H1 (cell line): Measurements from ENCODE around the gene HOXA13. TPM values are rescaled to one million over a fixed set of nuclear protein-coding genes. Genes with fewer than 3 reads are reported as not detected.

Source experiments
- CTCF ChIA-PET: fragments of 300-600 bp; sonication (Branson Sonifier 250); formaldehyde crosslinking; loops from one replicate; lab custom pipeline; 2021; ENCODE audit not compliant: partially characterized antibody; lab: Charles Lee
- POLR2A ChIA-PET: fragments of 300-600 bp; sonication (Branson Sonifier 250); formaldehyde crosslinking; loops from one replicate; lab custom pipeline; 2021; ENCODE audit warnings: inconsistent platforms; ENCODE audit not compliant: partially characterized antibody; lab: Charles Lee
- DNase-seq, 2 experiments: peaks; one replicate each; pipeline versions ENCODE4 v3.0.0 to v3.0.0-alpha.2; 2010 to 2022; ENCODE audit warnings: low spot score in 2 of 2, low read depth in 1 of 2, mixed read lengths in 1 of 2
- FAIRE-seq: peaks from 2 replicates; lab custom pipeline; 2011; peaks lifted over from hg19 to GRCh38; lab: Jason Lieb, UNC
- H2AFZ ChIP-seq: 2 replicates; pipeline ENCODE4 v1.8.1; 2012; ENCODE audit warnings: low read length, inconsistent platforms
- H2AK5ac ChIP-seq: 2 replicates; pipeline ENCODE4 v1.6.1; 2013; ENCODE audit warnings: low read depth, low read length
- H2BK120ac ChIP-seq: replicated peaks from 2 replicates; pipeline ENCODE3; 2013; ENCODE audit warnings: low read depth, low read length, inconsistent platforms
- H2BK12ac ChIP-seq: 2 replicates; pipeline ENCODE4 v1.6.1; 2013; ENCODE audit warnings: low read depth, low read length
- H2BK15ac ChIP-seq: 2 replicates; pipeline ENCODE4 v1.6.1; 2013; ENCODE audit warnings: low read length
- H2BK20ac ChIP-seq: 2 replicates; pipeline ENCODE4 v1.6.1; 2013; ENCODE audit warnings: low read length
- H2BK5ac ChIP-seq: 2 replicates; pipeline ENCODE4 v1.6.1; 2013; ENCODE audit warnings: low read depth, low read length
- H3K14ac ChIP-seq: 2 replicates; pipeline ENCODE4 v1.6.1; 2013; ENCODE audit warnings: inconsistent platforms; ENCODE audit not compliant: insufficient read length
- H3K18ac ChIP-seq: 2 replicates; pipeline ENCODE4 v1.6.1; 2013; ENCODE audit warnings: low read length; ENCODE audit errors: extremely low read depth
- H3K23ac ChIP-seq: 2 replicates; pipeline ENCODE4 v1.6.1; 2013; ENCODE audit warnings: inconsistent platforms; ENCODE audit not compliant: insufficient read length
- H3K23me2 ChIP-seq: 2 replicates; pipeline ENCODE4 v1.6.1; 2013; ENCODE audit warnings: low read depth, low read length
- H3K27ac ChIP-seq: 2 replicates; pipeline ENCODE4 v1.6.1; 2011; ENCODE audit warnings: low read depth, low read length, inconsistent platforms
- H3K27me3 ChIP-seq, 4 experiments: replicated peaks in 1 of 4; 1 replicate in 1 of 4; 2 replicates in 3 of 4; pipeline versions ENCODE4 v1.6.1 to v1.8.1; 2011 to 2013; ENCODE audit warnings: low read length in 3 of 4, mild to moderate bottlenecking in 3 of 4, inconsistent platforms in 2 of 4, mixed read lengths in 2 of 4, moderate library complexity in 1 of 4; ENCODE audit not compliant: control insufficient read depth in 3 of 4, insufficient read depth in 3 of 4; ENCODE audit errors: extremely low read depth in 1 of 4
- H3K36me3 ChIP-seq, 4 experiments: 2 replicates each; pipeline versions ENCODE4 v1.6.1 to v1.8.1; 2011 to 2013; ENCODE audit warnings: mild to moderate bottlenecking in 4 of 4, low read length in 3 of 4, moderate library complexity in 2 of 4, control low read depth in 1 of 4, inconsistent platforms in 1 of 4; ENCODE audit not compliant: insufficient read depth in 4 of 4, control insufficient read depth in 2 of 4
- H3K4ac ChIP-seq: replicated peaks from 2 replicates; pipeline ENCODE3; 2013; ENCODE audit warnings: low read length, low read depth, mixed read lengths, inconsistent platforms; ENCODE audit not compliant: insufficient read length
- H3K4me1 ChIP-seq, 4 experiments: replicated peaks in 1 of 4; 1 replicate in 1 of 4; 2 replicates in 3 of 4; pipeline versions ENCODE4 v1.6.1 to v1.8.1; 2011 to 2013; ENCODE audit warnings: low read length in 3 of 4, inconsistent platforms in 2 of 4, mixed read lengths in 1 of 4; ENCODE audit not compliant: insufficient read depth in 4 of 4, control insufficient read depth in 3 of 4
- H3K4me2 ChIP-seq, 2 experiments: 2 replicates each; pipeline versions ENCODE4 v1.6.1 to v1.8.1; 2011 to 2013; ENCODE audit warnings: low read depth in 2 of 2, low read length in 2 of 2, control low read depth in 1 of 2, inconsistent platforms in 1 of 2, mild to moderate bottlenecking in 1 of 2; ENCODE audit not compliant: insufficient read depth in 1 of 2
- H3K4me3 ChIP-seq, 4 experiments: fragments of 200-600, 300-600 bp in 1 of 4; sonication (generic), shearing (Covaris generic), sonication (Bioruptor Twin) in 1 of 4; 2 replicates each; pipeline versions ENCODE4 v1.5.1 to v1.8.1; 2011 to 2016; ENCODE audit warnings: low read length in 4 of 4, low read depth in 3 of 4, control low read depth in 2 of 4, inconsistent platforms in 2 of 4, mild to moderate bottlenecking in 2 of 4, mixed read lengths in 1 of 4, moderate library complexity in 1 of 4; ENCODE audit not compliant: insufficient read depth in 2 of 4; ENCODE audit errors: extremely low read depth in 1 of 4
- H3K56ac ChIP-seq: replicated peaks from 2 replicates; pipeline ENCODE3; 2013; ENCODE audit warnings: low read depth, mild to moderate bottlenecking, mixed read lengths, low read length, inconsistent platforms; ENCODE audit not compliant: insufficient read length
- H3K79me1 ChIP-seq: 2 replicates; pipeline ENCODE4 v1.6.1; 2013; ENCODE audit warnings: low read depth, low read length, control low read depth
- H3K79me2 ChIP-seq, 2 experiments: 2 replicates each; pipeline versions ENCODE4 v1.6.1 to v1.8.1; 2012 to 2013; ENCODE audit warnings: low read length in 2 of 2, mild to moderate bottlenecking in 2 of 2, inconsistent platforms in 1 of 2; ENCODE audit not compliant: insufficient read depth in 2 of 2, control insufficient read depth in 1 of 2
- H3K9ac ChIP-seq, 4 experiments: replicated peaks in 1 of 4; 1 replicate in 1 of 4; 2 replicates in 3 of 4; pipeline versions ENCODE4 v1.6.1 to v1.8.1; 2011 to 2013; ENCODE audit warnings: low read depth in 3 of 4, low read length in 3 of 4, control low read depth in 2 of 4, mild to moderate bottlenecking in 2 of 4, moderate library complexity in 2 of 4, inconsistent platforms in 1 of 4; ENCODE audit errors: extremely low read depth in 1 of 4
- H3K9me3 ChIP-seq, 2 experiments: 2 replicates each; pipeline versions ENCODE4 v1.6.1 to v1.8.1; 2012 to 2013; ENCODE audit warnings: mild to moderate bottlenecking in 2 of 2, moderate library complexity in 2 of 2, control low read depth in 1 of 2, inconsistent platforms in 1 of 2, low read depth in 1 of 2, low read length in 1 of 2, mixed read lengths in 1 of 2; ENCODE audit not compliant: insufficient read depth in 2 of 2
- H4K20me1 ChIP-seq, 2 experiments: replicated peaks in 1 of 2; 2 replicates each; pipeline versions ENCODE3 to v1.8.1; 2011 to 2013; ENCODE audit warnings: inconsistent platforms in 2 of 2, low read length in 2 of 2, mild to moderate bottlenecking in 1 of 2; ENCODE audit not compliant: insufficient read depth in 2 of 2, control insufficient read depth in 1 of 2
- H4K5ac ChIP-seq: 2 replicates; pipeline ENCODE4 v1.6.1; 2013; ENCODE audit warnings: low read length, low read depth, mixed read lengths, inconsistent platforms; ENCODE audit not compliant: insufficient read length
- H4K8ac ChIP-seq: 2 replicates; pipeline ENCODE4 v1.8.0; 2013; ENCODE audit warnings: mild to moderate bottlenecking, moderate library complexity, low read length, inconsistent platforms; ENCODE audit not compliant: insufficient read depth; ENCODE audit errors: extremely low read depth
- H4K91ac ChIP-seq: replicated peaks from 2 replicates; pipeline ENCODE3; 2013; ENCODE audit warnings: low read length, mixed read lengths, inconsistent platforms; ENCODE audit not compliant: insufficient read length
- CEBPB ChIP-seq: IDR thresholded peaks from 2 replicates; pipeline ENCODE4 v1.6.1; 2012; ENCODE audit warnings: low read depth, low read length
- PHF8 ChIP-seq: fragments of 200-600 bp; sonication (generic); conservative IDR thresholded peaks from 2 replicates; pipeline ENCODE4 v1.7.1; 2012; ENCODE audit warnings: low read depth, mild to moderate bottlenecking, inconsistent platforms, low read length, moderate library complexity
- POU5F1 ChIP-seq: IDR thresholded peaks from 2 replicates; pipeline ENCODE4 v1.6.1; 2011; ENCODE audit warnings: low read depth, mild to moderate bottlenecking, low read length, moderate library complexity
- RAD21 ChIP-seq, 2 experiments: IDR thresholded peaks in 1 of 2; conservative IDR thresholded peaks in 1 of 2; 2 replicates each; pipeline ENCODE4 v1.6.1; 2011; ENCODE audit warnings: low read depth in 2 of 2, low read length in 2 of 2, improper control_type of control experiment in 1 of 2, inconsistent platforms in 1 of 2, mild to moderate bottlenecking in 1 of 2, moderate library complexity in 1 of 2
- RNF2 ChIP-seq: fragments of 200-900, 300-1000 bp; sonication (generic); IDR thresholded peaks from 2 replicates; pipeline ENCODE4 v1.7.1; 2016; ENCODE audit warnings: borderline replicate concordance, low read depth, mild to moderate bottlenecking, antibody characterized with exemption, low read length; ENCODE audit not compliant: poor library complexity, severe bottlenecking; ENCODE audit errors: missing control alignments
- SP4 ChIP-seq: IDR thresholded peaks from 2 replicates; pipeline ENCODE4 v1.6.1; 2012; ENCODE audit warnings: low read length, inconsistent platforms
- TBP ChIP-seq: IDR thresholded peaks from 2 replicates; pipeline ENCODE4 v1.6.1; 2011; ENCODE audit warnings: low read depth, low read length, improper control_type of control experiment
- WGBS, 2 experiments: shearing (Covaris generic) in 1 of 2; methylation state at CpG; one replicate each; pipeline versions ENCODE4 v1.1.6 to v1.1.7; 2013 to 2015; ENCODE audit warnings: low lambda C conversion rate in 2 of 2, mixed read lengths in 2 of 2, inconsistent platforms in 1 of 2, low coverage in 1 of 2, missing lambda C conversion rate in 1 of 2; ENCODE audit not compliant: insufficient replicate concordance in 2 of 2, insufficient coverage in 1 of 2, insufficient read length in 1 of 2; ENCODE audit errors: extremely low coverage in 1 of 2, missing lambda C conversion rate in 1 of 2; 5-methylcytosine and 5-hydroxymethylcytosine counted together
- polyA plus RNA-seq, 7 experiments: library from polyadenylated mRNA; depleted of rRNA in 3 of 7; stranded (reverse) in 5 of 7; unstranded in 2 of 7; fragments of >200 nt in 5 of 7; fragments of 200-250 nt in 2 of 7; gene quantifications; 1 replicate in 5 of 7; 2 replicates in 1 of 7; 4 replicates in 1 of 7; pipeline versions ENCODE4 v1.2.1 to v1.2.3, GENCODE V29; 2011 to 2013; ENCODE audit warnings: missing spikeins in 2 of 7, mixed read lengths in 2 of 7
- total RNA-seq: library from RNA; stranded (reverse); fragmentation: NEBNext Ultra II Directional; extraction: Animal tissue kit (Norgen Biotek cat#: 25700); gene quantifications from 2 replicates; pipeline ENCODE4 v1.2.1, GENCODE V29; 2021
- TF ChIP-seq, protein P1 (sequence below), 3 experiments: IDR thresholded peaks; 1 replicate in 2 of 3; 2 replicates in 1 of 3; pipeline versions ENCODE4 v1.5.1 to v1.6.1; 2011; ENCODE audit warnings: low read length in 3 of 3, mild to moderate bottlenecking in 3 of 3, inconsistent platforms in 2 of 3, low read depth in 1 of 3, moderate library complexity in 1 of 3; ENCODE audit not compliant: insufficient read depth in 1 of 3; ENCODE audit errors: control extremely low read depth in 1 of 3

The HOXA13 gene
- total and polyA plus RNA-seq, 2 of the 8 experiments (the other 6 are each of a cell fraction or from before 2014, with no cell fraction given), result not detected

- H2BK5ac ChIP-seq, result no peak overlapping the region
- H3K27ac ChIP-seq, result no peak overlapping the region
- peaks cover 30 to 47% of the 10 kb centered on the region in 2 experiments for H4K20me1 ChIP-seq
- FAIRE-seq, result no peak
- peaks cover 2% of the 10 kb centered on the region; the same call in 1 of the 2 replicates for H3K23me2 ChIP-seq
- H2BK15ac ChIP-seq, result no peak overlapping the region
- H3K9ac ChIP-seq, result no peak overlapping the region
- no peaks in the 10 kb centered on the region for H3K79me2 ChIP-seq
- H2BK12ac ChIP-seq, result 0 out of 2 replicates have a peak overlapping the region, but pooled peaks have one; percentile 80
- no peak overlapping the region for H3K56ac ChIP-seq
- H2BK120ac ChIP-seq, result no peak overlapping the region
- no peak overlapping the region for H3K4ac ChIP-seq
- CTCF ChIA-PET, result interaction anchor here (0.7 to 12.5 kb wide), 15 partner anchors 8 to 487 kb away, joined by 3 to 123 read pairs (median 4); partner anchors contain the start of genes HOXA1, HOXA5 and HOXA9
- H3K4me3 ChIP-seq, result peak overlapping the region in 3 of 4 experiments; percentile 19 to 45 (median 29); a peak in 4 of 8 replicates
- WGBS, 2 experiments, result 13% methylated on average over 24 of the region's 27 CpGs; no CpG with 5 or more reads in 1 of the 2 experiments
- peaks cover 0 to 7% of the 10 kb centered on the region in 2 experiments; a peak in 1 of 4 replicates for H3K9me3 ChIP-seq
- H3K27me3 ChIP-seq, result peaks cover 97 to 100% (median 100%) of the 10 kb centered on the region in 4 experiments
- no peak overlapping the region for H4K91ac ChIP-seq
- H3K36me3 ChIP-seq, result peaks cover 0 to 9% (median 0%) of the 10 kb centered on the region in 4 experiments; a peak in 1 of 8 replicates
- no peak overlapping the region for H3K23ac ChIP-seq
- peak overlapping the region; percentile 14; the same call in 1 of the 2 replicates for H3K18ac ChIP-seq
- peak overlapping the region; percentile 48; the same call in 1 of the 2 replicates for H2AK5ac ChIP-seq
- no peak overlapping the region for H3K14ac ChIP-seq
- peak overlapping the region; percentile 10 to 58; a peak in 3 of 4 replicates for H3K4me2 ChIP-seq
- peak in 1 of 2 experiments; percentile 52 for DNase-seq
- H3K4me1 ChIP-seq, result peaks cover 0 to 8% (median 3%) of the 10 kb centered on the region in 4 experiments; a peak in 4 of 7 replicates
- POLR2A ChIA-PET, result interaction anchor here (1.9 kb wide), 1 partner anchor 8 kb away, joined by 5 read pairs; the partner anchor contains the start of gene HOXA5
- no peak overlapping the region for H2BK20ac ChIP-seq
- H2AFZ ChIP-seq, result no peak overlapping the region
- no peaks in the 10 kb centered on the region for H3K79me1 ChIP-seq
- H4K8ac ChIP-seq, result no peak overlapping the region
- H4K5ac ChIP-seq, result no peak overlapping the region
- TF ChIP-seq CEBPB (no peak), RAD21 (IDR thresholded peaks at IDR 0.05 in 1 of 2, conservative IDR thresholded peaks at IDR 0.05 in 1 of 2; ENCODE audit: low read depth in 2 of 2, low read length in 2 of 2) (no peak), SP4 (no peak), RNF2 (peak; percentile 94), TBP (no peak), POU5F1 (no peak), PHF8 (no peak)
- TF ChIP-seq, protein P1, sequence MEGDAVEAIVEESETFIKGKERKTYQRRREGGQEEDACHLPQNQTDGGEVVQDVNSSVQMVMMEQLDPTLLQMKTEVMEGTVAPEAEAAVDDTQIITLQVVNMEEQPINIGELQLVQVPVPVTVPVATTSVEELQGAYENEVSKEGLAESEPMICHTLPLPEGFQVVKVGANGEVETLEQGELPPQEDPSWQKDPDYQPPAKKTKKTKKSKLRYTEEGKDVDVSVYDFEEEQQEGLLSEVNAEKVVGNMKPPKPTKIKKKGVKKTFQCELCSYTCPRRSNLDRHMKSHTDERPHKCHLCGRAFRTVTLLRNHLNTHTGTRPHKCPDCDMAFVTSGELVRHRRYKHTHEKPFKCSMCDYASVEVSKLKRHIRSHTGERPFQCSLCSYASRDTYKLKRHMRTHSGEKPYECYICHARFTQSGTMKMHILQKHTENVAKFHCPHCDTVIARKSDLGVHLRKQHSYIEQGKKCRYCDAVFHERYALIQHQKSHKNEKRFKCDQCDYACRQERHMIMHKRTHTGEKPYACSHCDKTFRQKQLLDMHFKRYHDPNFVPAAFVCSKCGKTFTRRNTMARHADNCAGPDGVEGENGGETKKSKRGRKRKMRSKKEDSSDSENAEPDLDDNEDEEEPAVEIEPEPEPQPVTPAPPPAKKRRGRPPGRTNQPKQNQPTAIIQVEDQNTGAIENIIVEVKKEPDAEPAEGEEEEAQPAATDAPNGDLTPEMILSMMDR (IDR thresholded peaks at IDR 0.05; ENCODE audit: control extremely low read depth in 1 of 3, insufficient read depth in 1 of 3, low read depth in 1 of 3, low read length in 3 of 3), result peak in 1 of 3 experiments; percentile 5; a peak in 1 of 4 replicates
Observed at GRCh38 chr7:27151341-27151930, 48.5 kb downstream of the HOXA13 start.
